ENCODE data around the gene TANGO2.

The TANGO2 gene

GRCh38 chr22:20089977-20090729 lies 69.2 kb downstream of the TANGO2 start:
- DNase-seq, result no peak

DNA sequence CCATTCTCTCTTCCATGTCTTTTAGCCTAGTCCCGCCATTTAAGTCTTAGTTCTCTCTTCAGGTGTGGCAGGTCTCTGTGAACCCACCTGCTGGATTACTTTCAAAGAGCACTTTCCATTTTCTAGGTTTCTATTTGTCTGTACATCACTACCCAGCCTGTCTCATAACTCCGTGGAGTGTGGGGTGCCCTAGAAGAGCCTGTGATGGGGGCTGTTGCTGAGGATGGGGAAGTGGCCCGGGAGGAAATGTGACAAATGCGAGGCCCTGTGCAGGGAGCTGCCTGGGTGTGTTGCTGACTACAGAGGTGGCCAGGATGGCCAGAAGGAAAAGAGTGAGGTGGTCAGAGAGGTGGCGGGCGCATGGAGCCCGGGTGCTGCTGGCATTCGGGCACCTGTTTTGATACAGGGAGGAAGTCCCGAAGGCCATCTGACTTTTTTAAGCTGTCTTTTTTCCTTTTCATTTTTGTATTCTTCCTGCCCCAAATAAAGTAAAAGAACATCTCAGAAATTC lies 69.9 kb downstream of the TANGO2 start:
- no peak for DNase-seq

- no peak for DNase-seq
Measured at GRCh38 chr22:20091690-20092476, 71.0 kb downstream of the TANGO2 start.

DNA sequence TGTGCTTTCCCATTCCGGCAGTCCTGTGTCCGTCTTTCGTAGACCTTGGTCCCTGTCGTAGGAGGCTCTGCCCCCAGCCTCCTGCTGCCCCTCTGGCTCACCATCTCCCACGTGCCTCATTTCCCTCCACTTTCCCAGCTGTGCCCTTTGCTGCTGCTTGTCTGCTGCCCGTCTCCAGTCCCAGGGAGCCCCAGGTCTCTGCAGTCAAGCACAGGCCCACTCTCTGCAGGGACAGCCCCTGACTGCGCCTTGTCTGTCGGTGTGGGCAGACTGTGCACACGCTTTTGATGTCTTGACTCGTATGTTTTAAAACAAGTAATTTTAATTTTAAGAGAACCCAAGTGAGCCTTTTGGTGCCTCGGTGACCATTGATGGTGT lies 71.6 kb downstream of the TANGO2 start:
- DNase-seq, result no peak

GRCh38 chr22:20093418-20094196 lies 72.7 kb downstream of the TANGO2 start:
- DNase-seq, result no peak

DNA sequence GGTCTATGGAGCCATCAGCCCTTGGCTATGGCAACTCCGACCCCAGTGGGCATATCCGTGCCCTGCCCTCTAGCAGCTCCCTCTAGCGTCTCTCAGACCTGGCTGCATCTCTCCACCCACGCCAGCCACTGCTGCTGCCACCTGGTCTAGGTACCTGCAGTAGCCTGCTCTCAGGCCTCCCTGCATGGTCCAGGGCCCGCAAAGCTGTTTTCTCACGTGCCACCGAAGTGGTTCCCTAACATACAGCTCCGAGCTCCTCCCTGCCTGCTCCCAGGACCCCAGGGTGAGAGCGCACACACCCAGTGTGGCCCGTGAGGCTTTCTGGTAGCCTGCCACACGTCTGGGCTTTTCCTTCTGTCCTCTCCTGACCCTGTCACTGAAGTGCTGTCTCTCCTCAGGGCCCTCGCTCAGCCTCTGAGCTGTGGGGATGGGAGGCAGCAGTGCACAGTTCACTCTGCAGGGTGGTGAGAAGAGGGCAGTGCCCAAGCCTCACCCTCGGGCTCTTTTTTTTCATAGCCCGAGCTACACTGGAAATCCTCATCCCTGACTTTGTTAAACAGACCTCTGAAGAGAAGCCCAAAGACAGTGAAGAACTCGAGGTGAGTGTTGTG lies 73.4 kb downstream of the TANGO2 start:
- no peak for DNase-seq

DNA sequence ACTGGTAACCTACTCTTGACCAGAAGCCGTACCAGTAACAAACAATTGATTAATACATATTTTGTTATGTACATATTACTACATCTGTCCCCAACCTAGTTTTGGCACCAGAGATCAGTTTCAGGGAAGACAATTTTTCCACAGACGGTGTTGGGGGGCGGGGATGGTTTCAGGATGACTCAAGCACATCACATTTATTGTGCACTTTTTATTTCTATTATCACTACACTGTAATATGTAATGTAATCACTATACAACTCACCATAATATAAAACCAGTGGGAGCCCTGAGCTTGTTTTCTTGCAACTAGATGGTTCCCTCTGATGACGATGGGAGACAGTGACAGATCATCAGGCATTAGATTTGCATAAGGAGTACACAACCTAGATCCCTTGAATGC lies 74.6 kb downstream of the TANGO2 start:
- no peak for DNase-seq

DNA sequence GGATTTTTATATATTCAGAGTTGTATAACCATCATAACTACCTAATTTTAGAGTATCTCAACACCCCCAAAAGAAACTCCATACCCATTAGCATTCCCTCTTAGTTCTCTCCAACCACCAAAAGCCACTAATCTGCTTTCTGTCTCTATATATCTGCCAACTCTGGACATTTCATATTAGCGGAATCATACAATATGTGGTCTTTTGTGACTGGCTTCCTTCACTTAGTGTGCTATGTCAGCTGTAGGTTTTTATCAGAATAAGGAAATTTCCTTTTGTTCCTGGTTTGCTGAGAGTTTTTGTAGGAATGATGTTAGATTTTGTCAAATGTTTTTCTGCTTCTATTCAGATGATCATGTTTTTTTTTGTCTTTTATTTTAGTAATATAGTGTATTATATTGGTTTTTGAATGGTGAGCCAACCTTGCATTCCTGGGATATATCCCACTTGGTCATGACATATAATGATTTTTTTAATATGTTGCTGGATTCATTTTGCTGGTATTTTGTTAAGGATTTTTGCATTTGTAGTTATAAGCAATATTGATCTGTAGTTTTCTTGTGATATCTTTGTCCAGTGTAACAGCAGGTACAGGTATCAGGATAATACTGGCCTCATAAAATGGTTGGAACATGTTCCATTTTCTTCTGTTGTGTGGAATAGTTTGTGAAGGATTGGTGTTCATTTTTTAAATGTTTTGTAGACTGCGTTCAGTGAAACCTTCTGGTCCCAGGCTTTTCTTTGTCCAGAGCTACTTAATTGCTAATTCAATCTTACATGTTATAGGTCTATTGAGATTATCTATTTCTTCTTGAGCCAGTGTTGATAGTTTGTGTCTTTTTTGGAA lies 75.9 kb downstream of the TANGO2 start:
- DNase-seq, result no peak

GRCh38 chr22:20099099-20099711 lies 78.3 kb downstream of the TANGO2 start:
- no peak for DNase-seq

DNA sequence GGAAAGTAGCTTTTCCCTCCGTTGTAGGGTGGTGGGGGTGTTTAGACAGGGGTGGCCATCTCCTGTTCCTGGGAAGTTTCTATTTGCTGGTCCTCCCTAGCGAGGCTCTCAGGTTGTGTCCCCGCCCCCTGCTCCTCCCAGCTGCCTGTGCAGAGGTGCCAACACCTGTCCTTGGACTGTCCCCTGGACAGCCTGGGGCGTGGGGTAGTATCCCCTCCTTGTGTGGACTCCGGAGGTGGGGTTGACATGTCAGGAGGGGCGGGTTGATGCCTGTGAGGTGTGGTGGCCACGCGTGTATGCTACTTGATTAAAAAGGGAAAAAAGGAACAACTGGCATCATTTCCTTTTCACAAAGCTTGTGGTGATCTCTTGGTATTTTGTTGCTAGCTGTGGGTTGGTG lies 80.7 kb downstream of the TANGO2 start:
- no peak for DNase-seq

DNA sequence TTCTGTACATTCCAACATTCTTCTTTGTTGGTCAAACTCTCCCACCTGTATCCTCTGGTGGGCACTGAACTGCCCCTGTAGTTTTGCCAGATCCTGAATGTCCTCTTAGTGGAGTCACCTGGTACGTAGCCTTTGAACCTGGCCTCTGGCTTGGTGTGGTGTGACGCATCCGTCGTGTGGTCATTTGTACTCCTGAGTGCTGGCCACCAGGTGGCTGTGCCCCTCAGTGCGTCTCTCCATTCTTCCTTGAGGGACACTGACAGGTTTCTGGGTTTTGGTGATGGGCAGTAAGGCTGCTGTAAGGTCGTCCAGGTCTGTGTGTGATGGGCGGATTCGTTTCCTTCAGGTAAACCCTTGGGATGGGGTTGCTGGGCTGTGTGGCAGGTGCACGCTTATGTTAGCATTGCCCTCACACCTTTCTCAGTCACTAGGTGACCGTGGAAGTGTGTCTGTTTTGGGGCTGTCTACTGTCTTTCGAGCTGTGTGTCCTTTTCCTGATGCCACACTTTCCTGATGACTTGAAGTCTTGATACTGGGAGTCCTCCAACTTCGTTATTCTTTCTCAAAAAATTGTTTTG lies 81.4 kb downstream of the TANGO2 start:
- no peak for DNase-seq

DNA sequence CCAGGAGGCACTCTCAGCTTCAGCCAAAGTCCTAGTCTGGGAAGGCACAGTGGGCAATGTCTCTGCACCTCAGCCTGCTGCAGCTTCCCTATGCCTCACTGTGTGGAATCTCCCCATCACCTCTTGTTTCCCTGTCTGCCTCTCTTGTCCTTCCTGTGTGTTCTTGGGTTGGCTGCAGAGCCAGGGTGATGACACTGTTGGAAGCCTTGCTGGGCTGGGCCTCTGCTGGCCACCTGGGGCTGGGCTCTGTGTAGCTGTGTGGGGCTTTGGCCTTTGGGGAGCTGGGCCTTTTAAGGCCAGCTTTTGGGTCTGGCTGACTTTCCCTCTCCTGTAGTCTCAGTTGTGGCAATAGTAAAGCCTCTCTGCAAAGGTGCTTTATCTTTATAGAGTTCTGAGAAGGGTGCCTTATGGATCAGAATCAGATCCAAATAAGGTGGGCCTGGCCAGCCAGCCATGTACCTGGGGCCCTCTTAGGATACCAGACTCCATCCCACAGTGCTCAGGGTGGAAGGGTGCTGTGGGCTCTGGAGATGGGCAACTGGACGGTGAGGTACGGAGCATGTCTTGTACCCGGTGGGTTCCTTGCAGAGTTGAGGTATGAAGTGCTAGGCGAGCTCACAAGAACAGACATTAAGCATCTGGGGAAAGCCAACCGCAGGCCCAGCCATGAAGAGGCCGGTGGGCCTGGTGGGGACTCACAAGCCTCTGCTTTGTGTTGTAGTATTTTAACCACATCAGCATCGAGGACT lies 84.7 kb downstream of the TANGO2 start:
- DNase-seq, result no peak

- no peak for DNase-seq
Measured at GRCh38 chr22:20106205-20106848, 85.4 kb downstream of the TANGO2 start.

- no peak for DNase-seq
Measured at GRCh38 chr22:20106849-20107237, 85.9 kb downstream of the TANGO2 start.

- no peak for DNase-seq
Measured at GRCh38 chr22:20107471-20107901, 86.6 kb downstream of the TANGO2 start.

DNA sequence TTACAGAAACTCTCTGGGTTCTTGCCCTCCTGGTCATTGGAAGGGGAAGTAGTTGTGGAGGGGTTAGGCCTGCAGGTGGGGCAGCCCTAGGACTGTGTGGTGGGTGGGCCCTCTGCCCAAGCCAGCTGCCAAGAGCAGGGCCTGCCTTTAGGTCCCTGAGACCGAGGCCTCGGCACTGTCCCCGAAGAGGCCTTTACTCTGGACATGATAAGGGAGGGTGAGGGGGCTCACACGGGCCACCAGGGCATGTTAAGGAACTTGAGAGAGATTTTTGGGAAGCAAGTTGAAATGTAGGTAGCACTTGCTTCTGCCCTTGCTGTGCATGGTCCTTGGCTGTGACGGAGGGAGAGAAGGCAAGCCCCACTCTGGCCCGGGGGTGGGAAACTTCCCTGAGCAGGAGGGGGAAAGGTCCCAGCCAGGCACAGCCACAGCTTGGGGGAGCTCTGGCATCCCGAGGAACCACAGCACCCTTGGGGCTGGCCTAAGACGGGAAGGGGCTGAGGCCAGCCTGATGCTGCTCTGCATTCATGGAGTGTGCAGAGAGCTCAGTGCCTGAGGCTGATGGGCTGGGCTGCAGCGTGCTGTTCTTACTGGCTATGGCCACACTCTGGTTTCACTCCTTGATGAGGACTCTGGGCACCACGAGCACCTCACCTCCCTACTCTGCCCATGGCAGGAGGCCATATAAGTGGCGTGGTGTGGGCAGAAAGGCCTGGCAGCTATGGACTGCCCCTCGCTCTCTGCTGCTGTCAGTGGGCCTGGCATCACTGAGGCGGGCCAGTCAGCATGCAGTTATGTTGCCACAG lies 87.2 kb downstream of the TANGO2 start:
- no peak for DNase-seq

DNA sequence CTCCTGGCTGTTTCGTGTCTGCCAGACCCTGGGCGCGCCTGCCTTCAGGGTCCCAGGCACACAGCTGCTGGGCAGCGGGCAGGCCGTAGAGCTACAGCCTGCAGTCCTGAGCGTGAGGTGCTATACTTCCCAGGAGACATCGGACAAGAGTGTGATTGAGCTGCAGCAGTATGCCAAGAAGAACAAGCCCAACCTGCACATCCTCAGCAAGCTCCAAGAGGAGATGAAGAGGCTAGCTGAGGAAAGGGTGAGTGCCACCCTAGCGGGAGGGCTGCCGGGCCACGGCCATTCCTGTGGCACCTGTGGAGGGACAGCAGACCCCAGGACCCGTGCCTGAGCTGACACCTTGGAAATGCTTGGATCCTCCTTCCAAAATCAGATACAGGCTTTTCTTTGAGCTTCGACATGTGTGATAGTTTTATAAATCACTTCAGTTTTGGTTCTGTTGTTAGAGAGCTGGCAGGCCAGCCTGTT lies 87.9 kb downstream of the TANGO2 start:
- no peak for DNase-seq

DNA sequence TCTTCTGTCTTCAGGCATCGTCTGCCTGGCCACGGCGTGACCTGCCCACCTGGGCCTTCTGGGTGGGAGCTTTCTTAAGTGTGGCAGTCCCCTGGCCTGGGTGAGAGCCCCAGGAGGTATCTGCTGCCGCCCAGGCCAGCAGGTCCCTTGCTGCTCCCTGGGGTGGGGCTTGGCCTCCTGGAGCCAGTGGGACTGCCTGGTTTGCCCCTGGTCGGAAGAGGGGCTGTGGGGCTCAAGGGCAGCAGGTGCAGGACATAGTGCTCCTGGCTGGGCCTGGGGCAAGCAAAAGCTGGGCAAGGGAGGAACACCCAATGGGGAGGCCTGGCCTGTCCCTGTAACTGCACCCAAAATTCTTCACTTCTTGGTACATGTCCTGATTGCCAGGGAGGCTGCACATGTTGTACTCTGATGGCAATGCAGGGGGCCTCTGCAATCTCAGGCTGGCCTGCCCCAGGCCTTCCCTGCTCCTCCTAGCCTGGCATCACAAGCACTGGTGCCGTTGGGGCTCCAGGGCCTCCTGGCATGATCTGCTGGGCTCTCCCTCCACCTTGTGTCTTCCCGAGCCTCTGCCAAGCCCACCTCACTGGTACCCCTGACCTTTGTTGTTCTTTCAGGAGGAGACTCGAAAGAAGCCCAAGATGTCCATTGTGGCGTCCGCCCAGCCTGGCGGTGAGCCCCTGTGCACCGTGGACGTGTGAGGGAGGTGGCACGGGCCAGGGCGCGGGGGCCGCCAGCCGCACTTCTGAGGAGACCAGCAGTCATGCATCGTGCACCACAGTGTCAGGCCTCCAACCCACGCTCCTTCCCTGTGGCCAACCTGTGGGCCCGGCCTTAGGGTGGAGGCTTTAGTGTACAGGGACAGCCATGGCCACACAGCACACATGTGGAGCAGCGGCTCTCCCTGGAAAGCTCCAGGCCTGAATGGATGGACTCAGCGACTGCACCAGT lies 88.8 kb downstream of the TANGO2 start:
- no peak for DNase-seq
